T-helper 2 cell treated with Interferon-gamma antibody and Interleukin-4, amounts not matched to agents 5 μg/mL and 100 μg/mL, for 36 hours (primary cell): ENCODE results near the gene CROCC2.

Experiments used
- DNase-seq: peaks from one replicate; pipeline ENCODE4 v3.0.0; 2021; ENCODE audit warnings: low spot score
- H3K27ac Mint-ChIP-seq: one replicate; pipeline ENCODE4 v1.8.0; 2021; ENCODE audit warnings: mild to moderate bottlenecking, mixed read lengths
- H3K27me3 Mint-ChIP-seq: one replicate; pipeline ENCODE4 v1.8.0; 2021; ENCODE audit warnings: low read depth, mixed read lengths
- H3K36me3 Mint-ChIP-seq: one replicate; pipeline ENCODE4 v1.8.0; 2021; ENCODE audit warnings: low read depth, mixed read lengths
- H3K4me1 Mint-ChIP-seq: one replicate; pipeline ENCODE4 v1.8.0; 2021; ENCODE audit warnings: low read depth, mixed read lengths
- H3K4me3 Mint-ChIP-seq: one replicate; pipeline ENCODE4 v1.8.0; 2022; ENCODE audit warnings: mild to moderate bottlenecking, moderate library complexity, mixed read lengths
- H3K9me3 Mint-ChIP-seq: one replicate; pipeline ENCODE4 v1.8.0; 2021; ENCODE audit warnings: mixed read lengths

The CROCC2 gene

GRCh38 chr2:240952496-240953246 is 46.5 kb downstream of the CROCC2 start:
- no peaks in the 10 kb centered on the region for H3K9me3 Mint-ChIP-seq
- H3K4me3 Mint-ChIP-seq, result no peak overlapping the region
- no peaks in the 10 kb centered on the region for H3K36me3 Mint-ChIP-seq
- H3K4me1 Mint-ChIP-seq, result no peaks in the 10 kb centered on the region
- no peaks in the 10 kb centered on the region for H3K27me3 Mint-ChIP-seq
- DNase-seq, result no peak
- no peak overlapping the region for H3K27ac Mint-ChIP-seq

- Mint-ChIP-seq H3K4me3 (no peak overlapping the region), H3K9me3 (no peaks in the 10 kb centered on the region), H3K36me3 (no peaks in the 10 kb centered on the region), H3K4me1 (no peaks in the 10 kb centered on the region), H3K27ac (no peak overlapping the region), H3K27me3 (no peaks in the 10 kb centered on the region)
- DNase-seq, result no peak
These were observed 47.6 kb downstream of the CROCC2 start for GRCh38 chr2:240953426-240954410.

GRCh38 chr2:240954436-240955305 is 48.5 kb downstream of the CROCC2 start:
- Mint-ChIP-seq H3K9me3 (no peaks in the 10 kb centered on the region), H3K4me1 (no peaks in the 10 kb centered on the region), H3K36me3 (no peaks in the 10 kb centered on the region), H3K27ac (no peak overlapping the region), H3K27me3 (no peaks in the 10 kb centered on the region), H3K4me3 (no peak overlapping the region)
- DNase-seq, result no peak

GRCh38 chr2:240955306-240956170 is 49.4 kb downstream of the CROCC2 start:
- no peak overlapping the region for H3K4me3 Mint-ChIP-seq
- H3K4me1 Mint-ChIP-seq, result no peaks in the 10 kb centered on the region
- DNase-seq, result no peak
- H3K9me3 Mint-ChIP-seq, result no peaks in the 10 kb centered on the region
- H3K27me3 Mint-ChIP-seq, result no peaks in the 10 kb centered on the region
- no peak overlapping the region for H3K27ac Mint-ChIP-seq
- no peaks in the 10 kb centered on the region for H3K36me3 Mint-ChIP-seq

- Mint-ChIP-seq H3K4me1 (no peaks in the 10 kb centered on the region), H3K27ac (no peak overlapping the region), H3K9me3 (no peaks in the 10 kb centered on the region), H3K4me3 (no peak overlapping the region), H3K36me3 (no peaks in the 10 kb centered on the region), H3K27me3 (no peaks in the 10 kb centered on the region)
- no peak for DNase-seq
These were observed 50.2 kb downstream of the CROCC2 start for GRCh38 chr2:240956171-240956934.

GRCh38 chr2:240956935-240957655 is 51.0 kb downstream of the CROCC2 start:
- Mint-ChIP-seq H3K4me3 (no peak overlapping the region), H3K36me3 (no peaks in the 10 kb centered on the region), H3K9me3 (no peaks in the 10 kb centered on the region), H3K4me1 (no peaks in the 10 kb centered on the region), H3K27me3 (no peaks in the 10 kb centered on the region), H3K27ac (no peak overlapping the region)
- DNase-seq, result no peak

- Mint-ChIP-seq H3K36me3 (no peaks in the 10 kb centered on the region), H3K4me1 (no peaks in the 10 kb centered on the region), H3K27ac (no peak overlapping the region), H3K27me3 (no peaks in the 10 kb centered on the region), H3K4me3 (no peak overlapping the region), H3K9me3 (no peaks in the 10 kb centered on the region)
- DNase-seq, result no peak
These were observed 51.7 kb downstream of the CROCC2 start for GRCh38 chr2:240957656-240958365.

GRCh38 chr2:240958366-240959213 is 52.5 kb downstream of the CROCC2 start:
- no peak overlapping the region for H3K27ac Mint-ChIP-seq
- no peak overlapping the region for H3K4me3 Mint-ChIP-seq
- no peaks in the 10 kb centered on the region for H3K9me3 Mint-ChIP-seq
- H3K4me1 Mint-ChIP-seq, result no peaks in the 10 kb centered on the region
- no peak for DNase-seq
- no peaks in the 10 kb centered on the region for H3K36me3 Mint-ChIP-seq
- no peaks in the 10 kb centered on the region for H3K27me3 Mint-ChIP-seq

GRCh38 chr2:240959214-240959940 is 53.2 kb downstream of the CROCC2 start:
- H3K36me3 Mint-ChIP-seq, result no peaks in the 10 kb centered on the region
- no peaks in the 10 kb centered on the region for H3K27me3 Mint-ChIP-seq
- H3K27ac Mint-ChIP-seq, result no peak overlapping the region
- no peak for DNase-seq
- H3K4me3 Mint-ChIP-seq, result no peak overlapping the region
- no peaks in the 10 kb centered on the region for H3K4me1 Mint-ChIP-seq
- H3K9me3 Mint-ChIP-seq, result no peaks in the 10 kb centered on the region

GRCh38 chr2:240959941-240960308 is 53.8 kb downstream of the CROCC2 start:
- no peaks in the 10 kb centered on the region for H3K27me3 Mint-ChIP-seq
- no peaks in the 10 kb centered on the region for H3K9me3 Mint-ChIP-seq
- DNase-seq, result no peak
- H3K4me1 Mint-ChIP-seq, result no peaks in the 10 kb centered on the region
- no peaks in the 10 kb centered on the region for H3K36me3 Mint-ChIP-seq
- H3K4me3 Mint-ChIP-seq, result no peak overlapping the region
- H3K27ac Mint-ChIP-seq, result no peak overlapping the region
